ENCODE results near the gene PHACTR3. TPM values are rescaled to one million over a fixed set of nuclear protein-coding genes. Genes with fewer than 3 reads are reported as not detected.

The PHACTR3 gene
- total and polyA plus RNA-seq, 2 donors (not counting 3 experiments of a cell fraction or from before 2014, with no cell fraction given) = not detected

DNA sequence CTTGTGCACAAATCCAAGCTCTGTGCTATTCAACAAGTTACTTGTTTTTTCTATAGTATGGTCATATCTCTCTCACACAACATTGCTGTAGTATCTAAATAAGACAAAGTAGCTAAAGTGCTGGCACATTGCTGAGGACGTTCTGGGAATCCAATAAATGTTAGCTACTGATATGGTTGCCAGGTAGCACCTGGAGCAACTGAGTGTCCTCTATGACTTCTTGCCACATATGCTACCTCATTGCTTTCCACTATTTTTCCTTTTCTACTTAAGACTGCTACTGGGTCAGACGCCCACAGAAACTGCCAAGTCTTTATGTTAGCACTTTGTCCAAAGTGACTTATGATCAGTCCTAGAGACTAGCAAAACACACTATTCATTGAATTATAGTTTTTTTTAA, 243.8 kb downstream of the PHACTR3 start:
- POLR2A ChIA-PET = no interaction called here
- H3K36me3 ChIP-seq (ENCODE audit: control insufficient read depth in 2 of 2, extremely low read depth in 1 of 2, insufficient read depth in 2 of 2, low read length in 2 of 2) = no peaks in the 10 kb centered on the region
- BruUV-seq (replicated peaks) = no TSS peak

More for the DNA sequence above, 243.8 kb downstream of the PHACTR3 start:
- no peak overlapping the region for H3K4me2 ChIP-seq (ENCODE audit: insufficient read depth, low read length)
- TF ChIP-seq MYC (IDR thresholded peaks at IDR 0.05; ENCODE audit: low read depth, low read length) (no peak), EZH2 (IDR thresholded peaks at IDR 0.05; ENCODE audit: borderline replicate concordance, low read depth, low read length, severe bottlenecking) (no peak), GATA2 (IDR thresholded peaks at IDR 0.05; ENCODE audit: insufficient read depth, insufficient read length, low read depth, low read length) (no peak), JUN (IDR thresholded peaks at IDR 0.05; ENCODE audit: borderline replicate concordance, insufficient read depth, insufficient read length, low read depth) (no peak), POLR2AphosphoS5 (IDR thresholded peaks at IDR 0.05; ENCODE audit: insufficient read depth, low read depth, low read length) (no peak), POLR2A (IDR thresholded peaks at IDR 0.05; ENCODE audit: low read depth, low read length) (no peak), FOS (IDR thresholded peaks at IDR 0.05; ENCODE audit: borderline replicate concordance, insufficient read depth, low read length) (no peak)
- TF ChIP-seq, protein P1, sequence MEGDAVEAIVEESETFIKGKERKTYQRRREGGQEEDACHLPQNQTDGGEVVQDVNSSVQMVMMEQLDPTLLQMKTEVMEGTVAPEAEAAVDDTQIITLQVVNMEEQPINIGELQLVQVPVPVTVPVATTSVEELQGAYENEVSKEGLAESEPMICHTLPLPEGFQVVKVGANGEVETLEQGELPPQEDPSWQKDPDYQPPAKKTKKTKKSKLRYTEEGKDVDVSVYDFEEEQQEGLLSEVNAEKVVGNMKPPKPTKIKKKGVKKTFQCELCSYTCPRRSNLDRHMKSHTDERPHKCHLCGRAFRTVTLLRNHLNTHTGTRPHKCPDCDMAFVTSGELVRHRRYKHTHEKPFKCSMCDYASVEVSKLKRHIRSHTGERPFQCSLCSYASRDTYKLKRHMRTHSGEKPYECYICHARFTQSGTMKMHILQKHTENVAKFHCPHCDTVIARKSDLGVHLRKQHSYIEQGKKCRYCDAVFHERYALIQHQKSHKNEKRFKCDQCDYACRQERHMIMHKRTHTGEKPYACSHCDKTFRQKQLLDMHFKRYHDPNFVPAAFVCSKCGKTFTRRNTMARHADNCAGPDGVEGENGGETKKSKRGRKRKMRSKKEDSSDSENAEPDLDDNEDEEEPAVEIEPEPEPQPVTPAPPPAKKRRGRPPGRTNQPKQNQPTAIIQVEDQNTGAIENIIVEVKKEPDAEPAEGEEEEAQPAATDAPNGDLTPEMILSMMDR (IDR thresholded peaks at IDR 0.05; ENCODE audit: extremely low read depth in 1 of 2, insufficient read depth in 1 of 2, low read depth in 1 of 2, low read length in 2 of 2) = no peak
- TF ChIP-seq, protein P2, sequence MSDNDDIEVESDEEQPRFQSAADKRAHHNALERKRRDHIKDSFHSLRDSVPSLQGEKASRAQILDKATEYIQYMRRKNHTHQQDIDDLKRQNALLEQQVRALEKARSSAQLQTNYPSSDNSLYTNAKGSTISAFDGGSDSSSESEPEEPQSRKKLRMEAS (IDR thresholded peaks at IDR 0.05; ENCODE audit: insufficient read depth, insufficient read length) = no peak
- H4K20me1 ChIP-seq (replicated peaks; ENCODE audit: control insufficient read depth, extremely low read depth, insufficient read depth, low read length) = no peaks in the 10 kb centered on the region
- H3K4me1 ChIP-seq (ENCODE audit: control insufficient read depth, extremely low read depth, insufficient read depth, low read length) = no peaks in the 10 kb centered on the region
- no peak overlapping the region for H3K27ac ChIP-seq (ENCODE audit: insufficient read depth, low read depth, low read length)
- no peaks in the 10 kb centered on the region for H3K27me3 ChIP-seq (ENCODE audit: control insufficient read depth in 2 of 2, insufficient read depth in 2 of 2, low read length in 2 of 2)
- no peaks in the 10 kb centered on the region for H3K79me2 ChIP-seq (ENCODE audit: control insufficient read depth, insufficient read depth, low read length)
- dilution Hi-C loops (cut with MboI; ENCODE audit: extremely low pct_ligation_motif_present, low sequenced_read_pairs) (no loop called here), intact Hi-C loops (cut with micrococcal nuclease) (no loop called here)
- no peak overlapping the region for H2AFZ ChIP-seq (ENCODE audit: low read depth, low read length)
- H3K4me3 ChIP-seq (replicated peaks in 1 of 3; ENCODE audit: insufficient read depth in 1 of 3, low read depth in 1 of 3, low read length in 3 of 3) = no peak overlapping the region
- DNase-seq (ENCODE audit: low read depth, low spot score) = no peak
- no peak for FAIRE-seq
- no peaks in the 10 kb centered on the region for H3K9me1 ChIP-seq (replicated peaks; ENCODE audit: control insufficient read depth, extremely low read depth, insufficient read depth, low read length)
- H3K9me3 ChIP-seq (replicated peaks; ENCODE audit: control insufficient read depth, insufficient read depth, low read length) = no peaks in the 10 kb centered on the region
- no peak overlapping the region for H3K9ac ChIP-seq (replicated peaks; ENCODE audit: extremely low read depth, insufficient read depth, low read length)
- CTCF ChIA-PET = interaction anchor here (2.6 kb wide), 1 partner anchor 276 kb away, joined by 7 read pairs; no protein-coding TSS in a partner anchor
